DMS 273 (cell line): Measurements from ENCODE around the gene IGFL1.
"Not testable (repeated sequence)": the region's sequence is repeated elsewhere in the genome, so short reads cannot be mapped to it uniquely, and the experiment has no call there.

Experiments used
- DNase-seq: peaks from one replicate; lab custom pipeline; 2025; ENCODE audit not compliant: unreplicated experiment; lab: John Stamatoyannopoulos, UW

IGFL1 gene

GRCh38 chr19:46264801-46265200, 35.3 kb downstream of the IGFL1 start:
- not testable (repeated sequence) for DNase-seq

GRCh38 chr19:46265217-46265828, 35.8 kb downstream of the IGFL1 start:
- peak; percentile 84 for DNase-seq

- DNase-seq, result no peak
Observed at GRCh38 chr19:46269101-46269500, 39.6 kb downstream of the IGFL1 start.

- DNase-seq, result no peak
Observed at GRCh38 chr19:46270521-46271256, 41.1 kb downstream of the IGFL1 start.

- DNase-seq, result no peak
Observed at GRCh38 chr19:46271481-46272197, 42.1 kb downstream of the IGFL1 start.

- DNase-seq, result not testable (repeated sequence)
Observed at GRCh38 chr19:46273931-46274330, 44.4 kb downstream of the IGFL1 start.

GRCh38 chr19:46279177-46279576, 49.6 kb downstream of the IGFL1 start:
- no peak for DNase-seq
